SK-N-SH (cell line): ENCODE measurements around the gene UBE2E1. TPM values are rescaled to one million over a fixed set of nuclear protein-coding genes. Genes with fewer than 3 reads are reported as not detected.
"Not testable (repeated sequence)": the region's sequence is repeated elsewhere in the genome, so short reads cannot be mapped to it uniquely, and the experiment has no call there.

Experiments
- CTCF ChIA-PET: fragments of 300-600, 350-600 bp; formaldehyde crosslinking; extraction: SDS; loops from one replicate; lab custom pipeline; 2021; lab: Yijun Ruan, JAX
- POLR2A ChIA-PET: fragments of 350-600 bp; sonication (Branson Sonifier 250); formaldehyde crosslinking; extraction: SDS; loops from one replicate; lab custom pipeline; 2020; ENCODE audit warnings: antibody characterized with exemption, inconsistent platforms; lab: Yijun Ruan, JAX
- DNase-seq: peaks from one replicate; pipeline ENCODE4 v3.0.0; 2012
- H2AFZ ChIP-seq: fragments of 200-600 bp; sonication (generic); 2 replicates; pipeline ENCODE4 v1.8.1; 2016; ENCODE audit warnings: antibody characterized with exemption, mild to moderate bottlenecking, low read depth
- H3F3A ChIP-seq: fragments of 200-600 bp; sonication (generic); replicated peaks from 2 replicates; pipeline ENCODE3; 2016; ENCODE audit warnings: antibody characterized with exemption, mild to moderate bottlenecking; ENCODE audit not compliant: insufficient read depth
- H3K27ac ChIP-seq, 2 experiments: fragments of 200-500 bp in 1 of 2; fragments of 200-600 bp in 1 of 2; sonication (Bioruptor generic) in 1 of 2; sonication (generic), shearing (Covaris generic) in 1 of 2; 2 replicates each; pipeline versions ENCODE4 v1.5.1 to v1.6.1; 2014 to 2016; ENCODE audit warnings: low read depth in 2 of 2, inconsistent platforms in 1 of 2, low read length in 1 of 2, mild to moderate bottlenecking in 1 of 2, mixed read lengths in 1 of 2
- H3K27me3 ChIP-seq: fragments of 200-600 bp; sonication (generic), shearing (Covaris generic); 2 replicates; pipeline ENCODE4 v1.6.1; 2016; ENCODE audit warnings: mixed run types; ENCODE audit not compliant: insufficient read depth
- H3K36me3 ChIP-seq, 2 experiments: fragments of 200-500 bp in 1 of 2; fragments of 200-600 bp in 1 of 2; sonication (Bioruptor generic) in 1 of 2; sonication (generic) in 1 of 2; replicated peaks in 1 of 2; 2 replicates each; pipeline versions ENCODE3 to v1.5.1; 2014 to 2016; ENCODE audit warnings: low read length in 1 of 2, mild to moderate bottlenecking in 1 of 2; ENCODE audit not compliant: insufficient read depth in 2 of 2, control insufficient read depth in 1 of 2
- H3K4me1 ChIP-seq, 2 experiments: fragments of 200-500 bp in 1 of 2; fragments of 200-600 bp in 1 of 2; sonication (Bioruptor generic) in 1 of 2; sonication (generic), shearing (Covaris generic) in 1 of 2; 2 replicates each; pipeline versions ENCODE4 v1.5.1 to v1.6.1; 2014 to 2016; ENCODE audit warnings: low read depth in 1 of 2, low read length in 1 of 2, mixed run types in 1 of 2; ENCODE audit not compliant: insufficient read depth in 2 of 2, control insufficient read depth in 1 of 2
- H3K4me2 ChIP-seq: fragments of 200-600 bp; sonication (generic), shearing (Covaris generic); 2 replicates; pipeline ENCODE4 v1.6.1; 2017; ENCODE audit warnings: mixed run types
- H3K4me3 ChIP-seq, 2 experiments: fragments of 200-500 bp in 1 of 2; fragments of 200-600 bp in 1 of 2; sonication (Bioruptor generic) in 1 of 2; sonication (generic), shearing (Covaris generic) in 1 of 2; 2 replicates each; pipeline versions ENCODE4 v1.5.1 to v1.8.1; 2014 to 2016; ENCODE audit warnings: low read depth in 2 of 2, inconsistent platforms in 1 of 2, low read length in 1 of 2, mild to moderate bottlenecking in 1 of 2, mixed read lengths in 1 of 2, moderate library complexity in 1 of 2
- H3K79me2 ChIP-seq: fragments of 200-600 bp; sonication (generic); 2 replicates; pipeline ENCODE4 v1.8.1; 2017; ENCODE audit warnings: mild to moderate bottlenecking; ENCODE audit not compliant: insufficient read depth
- H3K9ac ChIP-seq: fragments of 200-600 bp; sonication (generic); 2 replicates; pipeline ENCODE4 v1.6.1; 2017; ENCODE audit warnings: mixed run types
- H3K9me2 ChIP-seq: fragments of 200-600 bp; sonication (generic); 2 replicates; pipeline ENCODE4 v1.6.1; 2017; ENCODE audit warnings: mixed run types
- H3K9me3 ChIP-seq: fragments of 200-600 bp; sonication (generic); 2 replicates; pipeline ENCODE4 v1.6.1; 2017; ENCODE audit warnings: mixed run types, mild to moderate bottlenecking, moderate library complexity
- H4K20me1 ChIP-seq: fragments of 200-600 bp; sonication (generic); 2 replicates; pipeline ENCODE4 v1.6.1; 2017; ENCODE audit warnings: mild to moderate bottlenecking, mixed run types; ENCODE audit not compliant: insufficient read depth
- CHD2 ChIP-seq: fragments of 150-350 bp; IDR thresholded peaks from 2 replicates; pipeline ENCODE4 v1.6.1; 2018; ENCODE audit warnings: low read length; ENCODE audit not compliant: partially characterized antibody
- ELF1 ChIP-seq: IDR thresholded peaks from 2 replicates; pipeline ENCODE4 v1.4.0; 2012
- EP300 ChIP-seq, 2 experiments: IDR thresholded peaks; 2 replicates each; pipeline versions ENCODE4 v1.4.0 to v1.6.1; 2012; ENCODE audit warnings: borderline replicate concordance in 1 of 2, low read depth in 1 of 2, low read length in 1 of 2
- EZH2phosphoT487 ChIP-seq: fragments of 200-600 bp; sonication (generic); IDR thresholded peaks from 2 replicates; pipeline ENCODE4 v1.6.1; 2017; ENCODE audit warnings: low read depth, mixed run types, mild to moderate bottlenecking, antibody characterized with exemption, moderate library complexity, borderline replicate concordance
- FOXJ3 ChIP-seq: sonication (generic); formaldehyde crosslinking; IDR thresholded peaks from 2 replicates; pipeline ENCODE4 v1.5.1; 2020; ENCODE audit warnings: mild to moderate bottlenecking, missing genetic modification reagents
- FOXM1 ChIP-seq: IDR thresholded peaks from 2 replicates; pipeline ENCODE4 v1.4.0; 2012; ENCODE audit warnings: low read depth, mild to moderate bottlenecking
- NFIC ChIP-seq: IDR thresholded peaks from 2 replicates; pipeline ENCODE4 v1.4.0; 2012; ENCODE audit warnings: borderline replicate concordance
- PBX3 ChIP-seq: IDR thresholded peaks from 2 replicates; pipeline ENCODE4; 2012
- RCOR1 ChIP-seq: fragments of 150-350 bp; IDR thresholded peaks from 2 replicates; pipeline ENCODE4 v1.6.1; 2017; ENCODE audit warnings: antibody characterized with exemption, low read length
- RFX5 ChIP-seq: IDR thresholded peaks from 2 replicates; pipeline ENCODE4 v1.6.1; 2012; ENCODE audit warnings: mild to moderate bottlenecking, improper control_type of control experiment, low read length
- RXRA ChIP-seq: IDR thresholded peaks from 2 replicates; pipeline ENCODE4 v1.4.0; 2012; ENCODE audit warnings: low read depth, mild to moderate bottlenecking, borderline replicate concordance
- SMC3 ChIP-seq: IDR thresholded peaks from 2 replicates; pipeline ENCODE4 v1.6.1; 2012; ENCODE audit warnings: low read depth, low read length, improper control_type of control experiment
- TAF1 ChIP-seq: IDR thresholded peaks from 2 replicates; pipeline ENCODE4 v1.6.1; 2012; ENCODE audit warnings: low read depth, mild to moderate bottlenecking, low read length, moderate library complexity, borderline replicate concordance
- USF1 ChIP-seq: IDR thresholded peaks from 2 replicates; pipeline ENCODE4 v1.4.0; 2012; ENCODE audit warnings: low read depth, borderline replicate concordance
- WGBS: methylation state at CpG from one replicate; pipeline ENCODE4 v1.1.6; 2017; ENCODE audit warnings: low lambda C conversion rate; 5-methylcytosine and 5-hydroxymethylcytosine counted together
- polyA plus RNA-seq, 3 experiments: library from polyadenylated mRNA; depleted of rRNA; stranded (reverse); fragments of >200 nt; gene quantifications; 2 replicates each; pipeline ENCODE4 v1.2.3, GENCODE V29; 2012
- TF ChIP-seq, protein P1 (sequence below): fragments of 150-350 bp; IDR thresholded peaks from 2 replicates; pipeline ENCODE4 v1.6.1; 2017; ENCODE audit warnings: antibody characterized with exemption, low read length, low read depth, borderline replicate concordance

The UBE2E1 gene
- polyA plus RNA-seq, 1 of the 3 experiments (the other 2 are of a cell fraction) = 59.9 TPM

DNA sequence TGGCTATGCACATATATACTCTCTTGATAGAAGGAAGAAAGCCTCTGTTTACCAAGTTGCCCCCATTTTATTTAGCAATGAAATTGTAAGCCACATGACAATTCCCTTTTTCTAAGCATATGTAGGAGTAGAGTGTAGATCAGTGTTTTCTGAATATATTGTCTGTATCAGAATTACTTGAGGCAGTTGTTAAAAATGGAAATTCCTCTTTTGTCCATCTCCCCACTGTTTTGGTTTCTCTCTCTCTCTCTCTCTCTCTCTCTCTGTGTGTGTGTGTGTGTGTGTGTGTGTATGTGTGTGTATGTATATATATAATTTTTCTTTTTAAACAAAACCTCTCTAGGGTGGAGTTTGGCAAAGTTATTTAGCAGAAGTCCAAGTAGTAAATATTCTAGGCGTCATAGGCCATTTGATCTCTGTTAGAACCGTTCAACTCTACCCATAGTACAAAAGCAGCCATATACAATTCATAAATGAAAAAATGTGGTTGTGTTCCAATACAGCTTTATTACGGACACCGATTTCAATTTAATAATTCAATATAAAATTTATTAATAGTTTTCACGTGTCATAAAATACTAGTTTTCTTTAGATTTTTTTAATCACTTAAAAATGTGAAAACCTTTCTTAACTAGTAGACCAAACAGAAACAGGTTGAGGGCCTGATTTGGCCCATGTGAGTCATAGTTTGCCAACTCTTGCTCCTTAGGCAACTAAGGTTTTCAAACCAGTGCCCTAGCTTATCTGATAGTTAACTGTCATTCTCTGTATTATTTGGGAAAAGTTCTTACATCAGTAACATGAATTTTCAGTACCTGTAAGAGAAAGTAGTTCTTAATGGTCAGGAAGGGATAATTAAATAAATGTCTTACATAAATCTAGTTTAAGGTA, 39.8 kb downstream of the UBE2E1 start:
- H3K27ac ChIP-seq = no peak overlapping the region
- H3K79me2 ChIP-seq = peaks cover 88% of the 10 kb centered on the region
- H3K4me3 ChIP-seq = no peak overlapping the region
- no peaks in the 10 kb centered on the region for H3K9me2 ChIP-seq
- H3K9ac ChIP-seq = no peak overlapping the region
- peaks cover 0 to 9% of the 10 kb centered on the region in 2 experiments for H3K36me3 ChIP-seq
- H3K4me2 ChIP-seq = no peak overlapping the region
- no peaks in the 10 kb centered on the region for H3K27me3 ChIP-seq
- CTCF ChIA-PET = interaction anchor here (1.9 to 2.3 kb wide), 2 partner anchors 11 to 16 kb away, joined by 5 to 9 read pairs; no protein-coding TSS in a partner anchor
- POLR2A ChIA-PET = no interaction called here
- no peaks in the 10 kb centered on the region for H3K9me3 ChIP-seq
- no peak overlapping the region for H2AFZ ChIP-seq
- no peaks in the 10 kb centered on the region for H3F3A ChIP-seq
- TF ChIP-seq FOXJ3 (CRISPR knock-in tag) = no peak
- TF ChIP-seq, protein P1, sequence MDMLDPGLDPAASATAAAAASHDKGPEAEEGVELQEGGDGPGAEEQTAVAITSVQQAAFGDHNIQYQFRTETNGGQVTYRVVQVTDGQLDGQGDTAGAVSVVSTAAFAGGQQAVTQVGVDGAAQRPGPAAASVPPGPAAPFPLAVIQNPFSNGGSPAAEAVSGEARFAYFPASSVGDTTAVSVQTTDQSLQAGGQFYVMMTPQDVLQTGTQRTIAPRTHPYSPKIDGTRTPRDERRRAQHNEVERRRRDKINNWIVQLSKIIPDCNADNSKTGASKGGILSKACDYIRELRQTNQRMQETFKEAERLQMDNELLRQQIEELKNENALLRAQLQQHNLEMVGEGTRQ = no peak
- peaks cover 0 to 1% of the 10 kb centered on the region in 2 experiments; a peak in 2 of 4 replicates for H3K4me1 ChIP-seq
- H4K20me1 ChIP-seq = peaks cover 23% of the 10 kb centered on the region; the same call in 1 of the 2 replicates
- no peak for DNase-seq
- WGBS = 98% methylated on average over 5 of the region's 5 CpGs

DNA sequence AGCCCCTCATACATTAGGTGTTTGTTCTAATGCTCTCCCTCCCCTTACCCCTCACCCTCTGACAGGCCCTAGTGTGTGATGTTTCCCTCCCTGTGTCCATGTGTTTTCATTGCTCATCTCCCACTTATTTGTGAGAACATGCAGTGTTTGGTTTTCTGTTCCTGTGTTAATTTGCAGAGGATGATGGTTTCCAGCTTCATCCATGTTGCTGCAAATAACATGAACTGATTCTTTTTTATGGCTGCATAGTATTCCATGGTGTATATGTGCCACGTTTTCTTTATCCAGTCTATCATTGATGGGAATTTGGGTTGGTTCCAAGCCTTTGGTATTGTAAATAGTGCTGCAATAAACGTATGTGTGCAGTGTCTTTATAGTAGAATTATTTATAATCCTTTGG, 43.7 kb downstream of the UBE2E1 start:
- H3K4me3 ChIP-seq, H3K27ac ChIP-seq, H2AFZ ChIP-seq, H3F3A ChIP-seq, H3K9me3 ChIP-seq, H3K9ac ChIP-seq, CTCF ChIA-PET, H3K27me3 ChIP-seq, DNase-seq, H3K9me2 ChIP-seq, H3K4me2 ChIP-seq, H3K4me1 ChIP-seq, POLR2A ChIA-PET: not testable (repeated sequence)
- H3K36me3 ChIP-seq = peaks cover 0 to 18% of the 10 kb centered on the region in 2 experiments
- H3K79me2 ChIP-seq = peaks cover 92% of the 10 kb centered on the region
- H4K20me1 ChIP-seq = peaks cover 13% of the 10 kb centered on the region; the same call in 1 of the 2 replicates
- 87% methylated on average over 2 of the region's 2 CpGs for WGBS

DNA sequence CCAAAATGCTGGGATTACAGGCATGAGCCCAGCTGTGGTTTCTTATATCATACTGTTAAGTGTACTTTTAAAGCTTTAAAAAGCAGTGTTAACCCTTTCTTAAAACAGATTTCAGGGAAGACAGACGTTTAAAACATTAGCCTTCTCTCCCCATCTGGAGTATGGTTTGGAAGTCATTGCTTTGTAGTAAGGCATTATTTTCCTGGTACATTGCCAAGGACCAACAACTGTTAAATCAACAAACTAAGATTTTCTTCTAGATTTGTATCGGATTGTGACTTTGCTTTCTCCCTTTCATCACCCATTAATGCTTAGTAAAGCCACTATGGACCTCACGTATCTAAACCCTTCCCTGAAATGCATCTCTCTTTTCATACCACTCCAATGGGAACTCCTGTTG, 50.5 kb downstream of the UBE2E1 start:
- H3K27me3 ChIP-seq = no peaks in the 10 kb centered on the region
- peaks cover 78% of the 10 kb centered on the region for H3K79me2 ChIP-seq
- TF ChIP-seq SMC3 (no peak), TAF1 (no peak), PBX3 (no peak), NFIC (no peak), USF1 (no peak), ELF1 (no peak), RCOR1 (no peak), EZH2phosphoT487 (no peak), CHD2 (no peak), EP300 (IDR thresholded peaks at IDR 0.05; ENCODE audit: borderline replicate concordance in 1 of 2, low read depth in 1 of 2, low read length in 1 of 2) (no peak), FOXM1 (no peak), RFX5 (no peak), RXRA (no peak)
- TF ChIP-seq, all 33 proteins: peak for 0
- Histone ChIP-seq H3K9me3 (no peaks in the 10 kb centered on the region), H3K4me1 (peaks cover 8 to 12% of the 10 kb centered on the region in 2 experiments; a peak in 2 of 4 replicates), H4K20me1 (peaks cover 65% of the 10 kb centered on the region), H3K4me2 (no peak overlapping the region), H3K9me2 (no peaks in the 10 kb centered on the region), H3F3A (no peaks in the 10 kb centered on the region), H3K27ac (no peak overlapping the region), H3K36me3 (peaks cover 0 to 20% of the 10 kb centered on the region in 2 experiments), H3K4me3 (no peak overlapping the region), H3K9ac (no peak overlapping the region), H2AFZ (no peak overlapping the region)
- DNase-seq = no peak
- 77% methylated on average over 3 of the region's 3 CpGs for WGBS
- ChIA-PET CTCF (no interaction called here), POLR2A (no interaction called here)
